T-cell (primary cell): ENCODE data around the gene ATG9B. TPM values are rescaled to one million over a fixed set of nuclear protein-coding genes. Genes with fewer than 3 reads are reported as not detected.
A peak's percentile ranks its signal among the peaks of the same experiment; 100 is the strongest.

Experiments used
- ATAC-seq, 4 experiments: fragments of 200-7000 bp in 3 of 4; fragments of 150-1000 bp in 1 of 4; cut with Tn5 transposase; replicated peaks in 1 of 4; 1 replicate in 3 of 4; 2 replicates in 1 of 4; pipeline ENCODE4 v1.10.0; 2021; ENCODE audit warnings: moderate library complexity in 3 of 4, mild to moderate bottlenecking in 2 of 4, moderate number of reproducible peaks in 1 of 4
- CTCF ChIA-PET, 2 donors: fragments of 300-600 bp; sonication (Branson Sonifier 250); formaldehyde crosslinking; loops; one replicate each; lab custom pipeline; 2022; ENCODE audit warnings: antibody characterized with exemption in 2 of 2; lab: Charles Lee
- POLR2A ChIA-PET, 2 donors: fragments of 300-600 bp; sonication (Branson Sonifier 250); formaldehyde crosslinking; loops; one replicate each; lab custom pipeline; 2022; ENCODE audit warnings: antibody characterized with exemption in 2 of 2; lab: Charles Lee
- DNase-seq, 35 experiments: peaks; one replicate each; pipeline versions ENCODE4 v3.0.0 to v3.0.0-alpha.2; 2013 to 2023
- H3K27ac ChIP-seq: one replicate; pipeline ENCODE4 v1.5.1; 2013; ENCODE audit warnings: low read length
- H3K27me3 ChIP-seq, 2 experiments: replicated peaks in 1 of 2; 1 replicate in 1 of 2; 2 replicates in 1 of 2; pipeline versions ENCODE4 v1.6.1 to v1.7.0; 2013; ENCODE audit warnings: low read length in 1 of 2, mixed read lengths in 1 of 2; ENCODE audit not compliant: control insufficient read depth in 2 of 2, insufficient read depth in 2 of 2; ENCODE audit errors: extremely low read depth in 1 of 2
- H3K36me3 ChIP-seq, 2 donors: 1 replicate in 1 of 2; 2 replicates in 1 of 2; pipeline versions ENCODE4 v1.6.1 to v1.7.0; 2013; ENCODE audit warnings: low read length in 1 of 2; ENCODE audit not compliant: control insufficient read depth in 2 of 2, insufficient read depth in 1 of 2; ENCODE audit errors: extremely low read depth in 1 of 2
- H3K4me1 ChIP-seq, 2 experiments: 1 replicate in 1 of 2; 2 replicates in 1 of 2; pipeline versions ENCODE4 v1.6.1 to v1.7.0; 2013; ENCODE audit warnings: low read length in 2 of 2, mixed read lengths in 1 of 2; ENCODE audit not compliant: insufficient read depth in 2 of 2, control insufficient read depth in 1 of 2; ENCODE audit errors: extremely low read depth in 1 of 2
- H3K4me3 ChIP-seq, 2 donors: 1 replicate in 1 of 2; 2 replicates in 1 of 2; pipeline versions ENCODE4 v1.5.1 to v1.7.0; 2013; ENCODE audit warnings: mild to moderate bottlenecking in 2 of 2, low read length in 1 of 2, moderate library complexity in 1 of 2; ENCODE audit not compliant: control insufficient read depth in 1 of 2; ENCODE audit errors: extremely low read depth in 1 of 2
- H3K9me3 ChIP-seq: 2 replicates; pipeline ENCODE4 v1.7.0; 2013
- H3K27ac Mint-ChIP-seq, 2 donors: one replicate each; pipeline ENCODE4 v1.8.0; 2020 to 2021; ENCODE audit warnings: mild to moderate bottlenecking in 2 of 2, mixed read lengths in 2 of 2
- H3K27me3 Mint-ChIP-seq, 2 donors: one replicate each; pipeline ENCODE4 v1.8.0; 2021 to 2022; ENCODE audit warnings: mixed read lengths in 2 of 2
- H3K36me3 Mint-ChIP-seq: one replicate; pipeline ENCODE4 v1.8.0; 2021; ENCODE audit warnings: mixed read lengths
- H3K4me1 Mint-ChIP-seq, 3 donors: one replicate each; pipeline ENCODE4 v1.8.0; 2020 to 2022; ENCODE audit warnings: mixed read lengths in 3 of 3, mild to moderate bottlenecking in 1 of 3
- H3K4me3 Mint-ChIP-seq, 3 donors: one replicate each; pipeline ENCODE4 v1.8.0; 2020 to 2022; ENCODE audit warnings: mild to moderate bottlenecking in 3 of 3, mixed read lengths in 3 of 3, moderate library complexity in 3 of 3
- H3K9me3 Mint-ChIP-seq, 3 donors: one replicate each; pipeline ENCODE4 v1.8.0; 2020 to 2022; ENCODE audit warnings: mixed read lengths in 3 of 3
- WGBS: methylation state at CpG from one replicate; pipeline ENCODE4 v1.1.5; 2013; ENCODE audit warnings: missing lambda C conversion rate; ENCODE audit not compliant: insufficient coverage; 5-methylcytosine and 5-hydroxymethylcytosine counted together
- total RNA-seq, 35 experiments: library from RNA in 6 of 35; stranded (reverse) in 6 of 35; fragments of 120-200 nt in 1 of 35; gene quantifications; one replicate each; pipeline versions ENCODE4 v1.2.1 to v1.2.4 and lab custom pipeline; 2013 to 2026

ATG9B gene
- total RNA-seq, 5 donors from 2014 or later (not counting 1 experiment from before 2014, with no cell fraction given) = 24.0 to 37.0 (median 31.8) TPM

GRCh38 chr7:150973571-150974451 lies 50.5 kb downstream of the ATG9B start:
- Histone ChIP-seq H3K36me3 (no peaks in the 10 kb centered on the region), H3K27ac (peak overlapping the region; percentile 69), H3K4me3 (peak overlapping the region in 1 of 2 donors; percentile 30), H3K4me1 (peaks cover 15 to 45% of the 10 kb centered on the region in 2 experiments), H3K27me3 (peaks cover 0 to 41% of the 10 kb centered on the region in 2 experiments), H3K9me3 (no peaks in the 10 kb centered on the region)
- H3K27ac Mint-ChIP-seq = peak overlapping the region; percentile 88 to 91
- H3K4me3 Mint-ChIP-seq = peak overlapping the region; percentile 80 to 85 (median 84)
- H3K36me3 Mint-ChIP-seq = no peaks in the 10 kb centered on the region
- DNase-seq (peak in 32 of 35 experiments; percentile 22 to 63 (median 41)), ATAC-seq (peak; percentile 40 to 51 (median 40))
- ChIA-PET CTCF (interaction anchor here in 1 of 2 donors (0.9 to 1.3 kb wide), 3 partner anchors 10 to 44 kb away, joined by 3 to 4 read pairs (median 4); no protein-coding TSS in a partner anchor), POLR2A (interaction anchor here in 1 of 2 donors (0.5 kb wide), 1 partner anchor 45 kb away, joined by 3 read pairs; no protein-coding TSS in a partner anchor)
- 39% methylated on average over 17 of the region's 27 CpGs for WGBS
- no peaks in the 10 kb centered on the region for H3K9me3 Mint-ChIP-seq
- H3K27me3 Mint-ChIP-seq = peaks cover 12 to 24% of the 10 kb centered on the region in 2 donors
- peaks cover 42 to 57% (median 47%) of the 10 kb centered on the region in 3 donors for H3K4me1 Mint-ChIP-seq

- H3K4me1 ChIP-seq = peaks cover 13 to 42% of the 10 kb centered on the region in 2 experiments
- H3K4me1 Mint-ChIP-seq = peaks cover 41 to 60% (median 48%) of the 10 kb centered on the region in 3 donors
- POLR2A ChIA-PET = no interaction called here
- peak overlapping the region; percentile 88 to 91 for H3K27ac Mint-ChIP-seq
- peaks cover 8 to 18% of the 10 kb centered on the region in 2 donors for H3K27me3 Mint-ChIP-seq
- peak overlapping the region; percentile 69 for H3K27ac ChIP-seq
- H3K36me3 Mint-ChIP-seq = no peaks in the 10 kb centered on the region
- CTCF ChIA-PET = interaction anchor here in 1 of 2 donors (1.3 kb wide), 1 partner anchor 10 kb away, joined by 3 read pairs; no protein-coding TSS in a partner anchor
- WGBS = 89% methylated on average over 6 of the region's 8 CpGs
- H3K9me3 ChIP-seq = no peaks in the 10 kb centered on the region
- H3K4me3 ChIP-seq = no peak overlapping the region
- ATAC-seq (no peak), DNase-seq (no peak)
- H3K9me3 Mint-ChIP-seq = no peaks in the 10 kb centered on the region
- H3K27me3 ChIP-seq = peaks cover under 1 to 38% of the 10 kb centered on the region in 2 experiments
- no peaks in the 10 kb centered on the region for H3K36me3 ChIP-seq
- H3K4me3 Mint-ChIP-seq = peak overlapping the region in 1 of 3 donors; percentile 84
Measured at GRCh38 chr7:150972741-150973140, 51.6 kb downstream of the ATG9B start.

- Mint-ChIP-seq H3K4me1 (peaks cover 36 to 54% (median 43%) of the 10 kb centered on the region in 3 donors), H3K27ac (peak overlapping the region in 1 of 2 donors; percentile 91), H3K9me3 (no peaks in the 10 kb centered on the region), H3K4me3 (no peak overlapping the region), H3K36me3 (no peaks in the 10 kb centered on the region), H3K27me3 (peaks cover 4 to 13% of the 10 kb centered on the region in 2 donors)
- H3K36me3 ChIP-seq = no peaks in the 10 kb centered on the region
- no peak for ATAC-seq
- no peaks in the 10 kb centered on the region for H3K9me3 ChIP-seq
- DNase-seq = no peak
- 90% methylated on average over 12 of the region's 12 CpGs for WGBS
- POLR2A ChIA-PET = no interaction called here
- peaks cover 12 to 36% of the 10 kb centered on the region in 2 experiments for H3K4me1 ChIP-seq
- CTCF ChIA-PET = interaction anchor here in 1 of 2 donors (1.3 kb wide), 1 partner anchor 9 kb away, joined by 3 read pairs; no protein-coding TSS in a partner anchor
- no peak overlapping the region for H3K27ac ChIP-seq
- H3K4me3 ChIP-seq = no peak overlapping the region
- peaks cover 2 to 32% of the 10 kb centered on the region in 2 experiments for H3K27me3 ChIP-seq
Measured at GRCh38 chr7:150972023-150972468, 52.2 kb downstream of the ATG9B start.

- no peak overlapping the region for H3K4me3 Mint-ChIP-seq
- H3K36me3 ChIP-seq = no peaks in the 10 kb centered on the region
- H3K9me3 Mint-ChIP-seq = no peaks in the 10 kb centered on the region
- DNase-seq = no peak
- peaks cover 11 to 32% of the 10 kb centered on the region in 2 experiments for H3K4me1 ChIP-seq
- H3K36me3 Mint-ChIP-seq = no peaks in the 10 kb centered on the region
- H3K4me1 Mint-ChIP-seq = peaks cover 32 to 48% (median 38%) of the 10 kb centered on the region in 3 donors
- peaks cover 2 to 26% of the 10 kb centered on the region in 2 experiments for H3K27me3 ChIP-seq
- CTCF ChIA-PET = interaction anchor here in 1 of 2 donors (0.5 kb wide), 1 partner anchor 15 kb away, joined by 3 read pairs; no protein-coding TSS in a partner anchor
- WGBS = 89% methylated on average over 12 of the region's 16 CpGs
- peaks cover 0 to 8% of the 10 kb centered on the region in 2 donors for H3K27me3 Mint-ChIP-seq
- POLR2A ChIA-PET = interaction anchor here in 1 of 2 donors (0.6 kb wide), 1 partner anchor 380 kb away, joined by 3 read pairs; no protein-coding TSS in a partner anchor
- peak overlapping the region in 1 of 2 donors; percentile 37 for H3K27ac Mint-ChIP-seq
- H3K27ac ChIP-seq = no peak overlapping the region
- no peak for ATAC-seq
- no peak overlapping the region for H3K4me3 ChIP-seq
- H3K9me3 ChIP-seq = no peaks in the 10 kb centered on the region
Measured at GRCh38 chr7:150971242-150972022, 52.9 kb downstream of the ATG9B start.

GRCh38 chr7:150970424-150970823 lies 53.9 kb downstream of the ATG9B start:
- H3K36me3 ChIP-seq = no peaks in the 10 kb centered on the region
- Mint-ChIP-seq H3K4me3 (no peak overlapping the region), H3K27ac (peak overlapping the region in 1 of 2 donors; percentile 48), H3K9me3 (no peaks in the 10 kb centered on the region), H3K36me3 (no peaks in the 10 kb centered on the region), H3K27me3 (peaks cover 0 to 2% of the 10 kb centered on the region in 2 donors), H3K4me1 (peaks cover 26 to 40% (median 32%) of the 10 kb centered on the region in 3 donors)
- ChIA-PET CTCF (interaction anchor here (0.5 kb wide), 2 partner anchors 16 to 340 kb away, joined by 3 to 4 read pairs; no protein-coding TSS in a partner anchor), POLR2A (no interaction called here)
- no peaks in the 10 kb centered on the region for H3K9me3 ChIP-seq
- H3K4me3 ChIP-seq = no peak overlapping the region
- 86% methylated on average over 6 of the region's 11 CpGs for WGBS
- no peak overlapping the region for H3K27ac ChIP-seq
- no peak for ATAC-seq
- no peak for DNase-seq
- H3K27me3 ChIP-seq = peaks cover 2 to 23% of the 10 kb centered on the region in 2 experiments
- H3K4me1 ChIP-seq = peaks cover 11 to 24% of the 10 kb centered on the region in 2 experiments
